ENCODE results near the gene CLASRP. TPM values are rescaled to one million over a fixed set of nuclear protein-coding genes. Genes with fewer than 3 reads are reported as not detected.
A peak's percentile ranks its signal among the peaks of the same experiment; 100 is the strongest.

The CLASRP gene
- total RNA-seq, 2 experiments from 2014 or later: 142 to 166 TPM

DNA sequence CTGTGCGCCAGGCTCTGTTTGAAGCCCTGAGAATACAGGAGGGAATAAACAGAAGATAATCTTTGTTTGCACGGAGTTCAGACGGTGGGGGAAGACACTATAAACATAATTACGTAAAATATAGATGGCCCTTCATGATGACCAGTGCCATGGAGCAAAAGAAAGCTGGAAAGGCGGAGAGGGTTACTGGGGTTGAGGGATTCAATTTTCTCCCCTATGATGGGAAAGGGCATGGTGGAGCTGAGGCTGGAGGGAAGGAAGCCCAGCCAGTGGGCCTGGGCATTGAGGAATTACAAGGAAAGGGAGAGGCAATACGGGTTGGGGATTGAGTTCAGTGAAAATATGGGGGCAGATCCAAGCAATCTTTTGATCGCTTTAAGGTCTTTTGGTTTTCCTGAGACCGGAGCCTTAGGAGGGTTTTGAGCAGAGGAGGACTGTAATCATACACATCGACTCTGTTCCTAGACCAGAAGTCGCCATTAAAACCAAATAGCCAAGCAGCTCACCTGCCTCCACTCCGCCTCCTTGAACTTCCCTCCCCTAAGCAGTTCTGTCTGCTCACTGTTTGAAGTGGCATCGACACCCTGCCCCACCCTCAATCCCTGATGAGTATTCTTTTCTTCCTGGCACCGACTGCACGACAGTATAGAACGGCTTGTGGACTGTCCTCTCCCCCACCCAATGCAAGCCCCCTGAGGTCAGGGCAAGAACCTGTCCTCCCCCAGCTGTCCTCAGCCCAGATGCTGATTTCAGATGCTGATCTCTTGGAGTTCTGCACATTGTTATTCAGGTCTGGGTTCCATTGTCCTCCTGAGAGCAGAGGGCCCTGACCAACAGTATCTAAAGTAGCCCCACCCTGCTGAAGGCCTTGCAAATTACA, 38.2 kb downstream of the CLASRP start:
- ChIA-PET CTCF (ENCODE audit: unreplicated experiment) (no interaction called here), POLR2A (no interaction called here)
- peak overlapping the region; percentile 85 for H3K4me3 ChIP-seq (ENCODE audit: low read depth, low read length, poor library complexity, severe bottlenecking)
- BruUV-seq (replicated peaks): no TSS peak
- TF ChIP-seq, protein P1, sequence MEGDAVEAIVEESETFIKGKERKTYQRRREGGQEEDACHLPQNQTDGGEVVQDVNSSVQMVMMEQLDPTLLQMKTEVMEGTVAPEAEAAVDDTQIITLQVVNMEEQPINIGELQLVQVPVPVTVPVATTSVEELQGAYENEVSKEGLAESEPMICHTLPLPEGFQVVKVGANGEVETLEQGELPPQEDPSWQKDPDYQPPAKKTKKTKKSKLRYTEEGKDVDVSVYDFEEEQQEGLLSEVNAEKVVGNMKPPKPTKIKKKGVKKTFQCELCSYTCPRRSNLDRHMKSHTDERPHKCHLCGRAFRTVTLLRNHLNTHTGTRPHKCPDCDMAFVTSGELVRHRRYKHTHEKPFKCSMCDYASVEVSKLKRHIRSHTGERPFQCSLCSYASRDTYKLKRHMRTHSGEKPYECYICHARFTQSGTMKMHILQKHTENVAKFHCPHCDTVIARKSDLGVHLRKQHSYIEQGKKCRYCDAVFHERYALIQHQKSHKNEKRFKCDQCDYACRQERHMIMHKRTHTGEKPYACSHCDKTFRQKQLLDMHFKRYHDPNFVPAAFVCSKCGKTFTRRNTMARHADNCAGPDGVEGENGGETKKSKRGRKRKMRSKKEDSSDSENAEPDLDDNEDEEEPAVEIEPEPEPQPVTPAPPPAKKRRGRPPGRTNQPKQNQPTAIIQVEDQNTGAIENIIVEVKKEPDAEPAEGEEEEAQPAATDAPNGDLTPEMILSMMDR (conservative IDR thresholded peaks at IDR 0.05; ENCODE audit: low read length): no peak
- no peak for TF ChIP-seq EZH2phosphoT487 (IDR thresholded peaks at IDR 0.05; ENCODE audit: borderline replicate concordance, low read depth, low read length)
- intact Hi-C loops (cut with micrococcal nuclease; ENCODE audit: unreplicated experiment): loop anchor here (5.0 kb wide), 2 partner anchors 80 to 325 kb away; no protein-coding TSS in a partner anchor
- no peaks in the 10 kb centered on the region for H3K9me2 ChIP-seq (ENCODE audit: insufficient read depth, low read length)
- H3K27ac ChIP-seq (ENCODE audit: low read depth, low read length, poor library complexity, severe bottlenecking): peak overlapping the region; percentile 88
- H3K36me3 ChIP-seq (ENCODE audit: insufficient read depth, low read length): peaks cover 50% of the 10 kb centered on the region
- peaks cover 69% of the 10 kb centered on the region for H3K79me2 ChIP-seq (ENCODE audit: insufficient read depth, low read depth, low read length)
- H3K9me3 ChIP-seq (ENCODE audit: low read length): no peaks in the 10 kb centered on the region
- no peak for DNase-seq (ENCODE audit: low spot score)
- 0 out of 2 replicates have a peak, but pooled peaks cover 12% of the 10 kb centered on the region for H4K20me1 ChIP-seq (ENCODE audit: insufficient read depth, low read length)
- H3K4me2 ChIP-seq (ENCODE audit: low read length): peak overlapping the region; percentile 100
- H2AFZ ChIP-seq (ENCODE audit: low read length): peak overlapping the region; percentile 40; the same call in 1 of the 2 replicates
- peaks cover 64% of the 10 kb centered on the region for H3K4me1 ChIP-seq (ENCODE audit: insufficient read depth, low read length, poor library complexity, severe bottlenecking)

DNA sequence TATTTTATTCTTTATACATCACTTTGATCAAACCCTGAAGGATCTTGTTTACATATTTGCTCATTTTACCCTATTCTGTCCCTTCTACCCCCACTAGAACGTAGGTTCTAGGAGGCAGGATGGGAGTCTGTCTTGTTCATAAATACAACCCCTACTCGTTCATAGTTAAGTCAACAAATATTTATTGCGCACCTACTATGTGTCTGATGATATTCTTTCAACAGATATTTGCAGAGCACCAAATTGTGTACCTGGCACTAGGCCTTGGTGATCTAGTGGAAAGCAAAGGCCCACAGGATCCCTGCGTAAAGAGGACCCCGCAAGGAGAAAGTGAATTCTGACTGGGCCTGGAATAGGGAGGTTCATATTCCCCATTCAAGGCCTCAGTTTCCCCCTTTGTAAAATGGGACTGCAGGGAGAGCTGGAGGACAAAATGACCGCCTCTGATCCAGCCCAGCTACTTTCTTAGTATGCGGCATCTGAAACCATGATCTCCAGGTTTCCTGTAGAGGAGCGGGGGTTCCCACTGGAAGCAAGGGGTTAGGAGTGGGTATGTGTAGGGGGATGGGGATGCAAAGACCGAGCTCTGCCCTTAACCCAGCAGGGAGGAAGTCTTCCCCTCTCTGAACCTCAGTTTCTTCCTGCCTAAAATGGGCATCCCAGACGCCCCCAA, 39.7 kb downstream of the CLASRP start:
- Histone ChIP-seq H2AFZ (ENCODE audit: low read length) (peak overlapping the region; percentile 2; the same call in 1 of the 2 replicates), H3K4me3 (ENCODE audit: low read depth, low read length, poor library complexity, severe bottlenecking) (peak overlapping the region; percentile 97), H4K20me1 (ENCODE audit: insufficient read depth, low read length) (peaks cover 12% of the 10 kb centered on the region; the same call in 1 of the 2 replicates), H3K9me2 (ENCODE audit: insufficient read depth, low read length) (no peaks in the 10 kb centered on the region), H3K36me3 (ENCODE audit: insufficient read depth, low read length) (peaks cover 48% of the 10 kb centered on the region), H3K79me2 (ENCODE audit: insufficient read depth, low read depth, low read length) (peaks cover 70% of the 10 kb centered on the region), H3K4me1 (ENCODE audit: insufficient read depth, low read length, poor library complexity, severe bottlenecking) (peaks cover 51% of the 10 kb centered on the region), H3K4me2 (ENCODE audit: low read length) (peak overlapping the region; percentile 99), H3K9me3 (ENCODE audit: low read length) (no peaks in the 10 kb centered on the region), H3K27ac (ENCODE audit: low read depth, low read length, poor library complexity, severe bottlenecking) (peak overlapping the region; percentile 88)
- DNase-seq (ENCODE audit: low spot score): no peak
- no peak for TF ChIP-seq EZH2phosphoT487 (IDR thresholded peaks at IDR 0.05; ENCODE audit: borderline replicate concordance, low read depth, low read length)
- TF ChIP-seq, protein P1 (conservative IDR thresholded peaks at IDR 0.05; ENCODE audit: low read length): no peak
- POLR2A ChIA-PET: interaction anchor here (0.7 kb wide), 1 partner anchor 68 kb away, joined by 3 read pairs; no protein-coding TSS in a partner anchor
- no TSS peak for BruUV-seq (replicated peaks)
- intact Hi-C loops (cut with micrococcal nuclease; ENCODE audit: unreplicated experiment): loop anchor here (1.0 to 5.0 kb wide), 3 partner anchors 81 to 326 kb away; partner anchors contain the start of genes BLOC1S3 and TRAPPC6A
- CTCF ChIA-PET (ENCODE audit: unreplicated experiment): no interaction called here
